HEK293 (cell line): ENCODE results near the gene CBX2.

Experiments used
- BCL6B ChIP-seq: fragments of 450-650 bp; formaldehyde crosslinking; IDR thresholded peaks from 2 replicates; pipeline ENCODE4 v1.5.1; 2017; ENCODE audit warnings: missing biosample characterization, missing genetic modification characterization
- EGR2 ChIP-seq: fragments of 450-650 bp; formaldehyde crosslinking; IDR thresholded peaks from 2 replicates; pipeline ENCODE4 v1.5.1; 2016; ENCODE audit warnings: low read depth, missing biosample characterization, missing genetic modification characterization
- FEZF1 ChIP-seq: fragments of 450-650 bp; formaldehyde crosslinking; IDR thresholded peaks from 2 replicates; pipeline ENCODE4 v1.5.1; 2016; ENCODE audit warnings: missing biosample characterization, missing genetic modification characterization
- GFI1B ChIP-seq: fragments of 450-650 bp; formaldehyde crosslinking; IDR thresholded peaks from 2 replicates; pipeline ENCODE4 v1.5.1; 2016; ENCODE audit warnings: missing biosample characterization, missing genetic modification characterization
- GLI2 ChIP-seq: fragments of 450-650 bp; formaldehyde crosslinking; IDR thresholded peaks from 2 replicates; pipeline ENCODE4; 2017; ENCODE audit warnings: missing biosample characterization, missing genetic modification characterization, low read depth, borderline replicate concordance
- HOXA7 ChIP-seq: sonication (generic); formaldehyde crosslinking; IDR thresholded peaks from 2 replicates; pipeline ENCODE4 v1.8.1; 2022; ENCODE audit warnings: missing genetic modification reagents, borderline replicate concordance
- KLF16 ChIP-seq: fragments of 450-650 bp; formaldehyde crosslinking; IDR thresholded peaks from 2 replicates; pipeline ENCODE4 v1.5.1; 2017; ENCODE audit warnings: missing biosample characterization, missing genetic modification characterization
- KLF17 ChIP-seq: fragments of 450-650 bp; formaldehyde crosslinking; IDR thresholded peaks from 2 replicates; pipeline ENCODE4 v1.5.1; 2016; ENCODE audit warnings: missing biosample characterization, missing genetic modification characterization
- PBX3 ChIP-seq: sonication (generic); formaldehyde crosslinking; IDR thresholded peaks from 2 replicates; pipeline ENCODE4 v1.8.1; 2022; ENCODE audit warnings: mild to moderate bottlenecking, moderate library complexity, missing genetic modification reagents
- PRDM1 ChIP-seq: fragments of 450-650 bp; formaldehyde crosslinking; IDR thresholded peaks from 2 replicates; pipeline ENCODE4; 2016; ENCODE audit warnings: missing biosample characterization, missing genetic modification characterization
- PRDM6 ChIP-seq: fragments of 450-650 bp; formaldehyde crosslinking; IDR thresholded peaks from 2 replicates; pipeline ENCODE4 v1.5.1; 2017; ENCODE audit warnings: missing biosample characterization, missing genetic modification characterization
- REST ChIP-seq: fragments of 450-650 bp; formaldehyde crosslinking; IDR thresholded peaks from 2 replicates; pipeline ENCODE4 v1.5.1; 2016; ENCODE audit warnings: missing biosample characterization, missing genetic modification characterization
- TCF7L2 ChIP-seq: IDR thresholded peaks from 2 replicates; pipeline ENCODE4 v1.6.1; 2011; ENCODE audit warnings: low read depth, mild to moderate bottlenecking, inconsistent platforms, low read length, moderate library complexity, borderline replicate concordance
- ZBTB6 ChIP-seq: fragments of 450-650 bp; formaldehyde crosslinking; IDR thresholded peaks from 2 replicates; pipeline ENCODE4 v1.5.1; 2017; ENCODE audit warnings: missing biosample characterization, missing genetic modification characterization
- ZNF10 ChIP-seq: fragments of 450-650 bp; formaldehyde crosslinking; IDR thresholded peaks from 2 replicates; pipeline ENCODE4 v1.5.1; 2017; ENCODE audit warnings: missing biosample characterization, missing genetic modification characterization
- ZNF114 ChIP-seq: fragments of 450-650 bp; formaldehyde crosslinking; IDR thresholded peaks from 2 replicates; pipeline ENCODE4 v1.5.0; 2017; ENCODE audit warnings: missing biosample characterization, missing genetic modification characterization
- ZNF121 ChIP-seq: fragments of 450-650 bp; formaldehyde crosslinking; IDR thresholded peaks from 2 replicates; pipeline ENCODE4 v1.5.1; 2016; ENCODE audit warnings: missing biosample characterization, missing genetic modification characterization
- ZNF133 ChIP-seq: fragments of 450-650 bp; formaldehyde crosslinking; IDR thresholded peaks from 2 replicates; pipeline ENCODE4 v1.5.1; 2016; ENCODE audit warnings: missing biosample characterization, missing genetic modification characterization
- ZNF155 ChIP-seq: fragments of 450-650 bp; formaldehyde crosslinking; IDR thresholded peaks from 2 replicates; pipeline ENCODE4 v1.5.1; 2016; ENCODE audit warnings: missing biosample characterization, missing genetic modification characterization
- ZNF223 ChIP-seq: fragments of 450-650 bp; formaldehyde crosslinking; IDR thresholded peaks from 2 replicates; pipeline ENCODE4 v1.5.1; 2016; ENCODE audit warnings: missing biosample characterization, missing genetic modification characterization
- ZNF248 ChIP-seq: fragments of 450-650 bp; formaldehyde crosslinking; IDR thresholded peaks from 2 replicates; pipeline ENCODE4 v1.5.1; 2017; ENCODE audit warnings: missing biosample characterization, missing genetic modification characterization
- ZNF311 ChIP-seq: fragments of 450-650 bp; formaldehyde crosslinking; IDR thresholded peaks from 2 replicates; pipeline ENCODE4 v1.5.1; 2017; ENCODE audit warnings: missing biosample characterization, missing genetic modification characterization, borderline replicate concordance
- ZNF335 ChIP-seq: fragments of 450-650 bp; formaldehyde crosslinking; conservative IDR thresholded peaks from 2 replicates; pipeline ENCODE4 v1.5.1; 2016; ENCODE audit warnings: missing biosample characterization, missing genetic modification characterization
- ZNF37A ChIP-seq: fragments of 450-650 bp; IDR thresholded peaks from 2 replicates; pipeline ENCODE4 v1.5.1; 2018; ENCODE audit warnings: missing biosample characterization, missing genetic modification characterization
- ZNF558 ChIP-seq: fragments of 450-650 bp; formaldehyde crosslinking; IDR thresholded peaks from 2 replicates; pipeline ENCODE4 v1.5.1; 2016; ENCODE audit warnings: missing biosample characterization, missing genetic modification characterization
- ZNF654 ChIP-seq: fragments of 450-650 bp; formaldehyde crosslinking; IDR thresholded peaks from 2 replicates; pipeline ENCODE4 v1.5.1; 2016; ENCODE audit warnings: low read depth, missing biosample characterization, missing genetic modification characterization
- ZNF777 ChIP-seq: fragments of 450-650 bp; formaldehyde crosslinking; IDR thresholded peaks from 2 replicates; pipeline ENCODE4 v1.5.1; 2017; ENCODE audit warnings: missing biosample characterization, missing genetic modification characterization, borderline replicate concordance
- ZNF791 ChIP-seq: fragments of 450-650 bp; formaldehyde crosslinking; IDR thresholded peaks from 2 replicates; pipeline ENCODE4 v1.5.1; 2016; ENCODE audit warnings: missing biosample characterization, missing genetic modification characterization
- ZNF792 ChIP-seq: fragments of 450-650 bp; formaldehyde crosslinking; IDR thresholded peaks from 2 replicates; pipeline ENCODE4 v1.5.1; 2016; ENCODE audit warnings: missing biosample characterization, missing genetic modification characterization
- ZNF843 ChIP-seq: fragments of 450-650 bp; formaldehyde crosslinking; IDR thresholded peaks from 2 replicates; pipeline ENCODE4 v1.5.1; 2016; ENCODE audit warnings: missing biosample characterization, missing genetic modification characterization
- ZSCAN23 ChIP-seq: fragments of 450-650 bp; formaldehyde crosslinking; IDR thresholded peaks from 2 replicates; pipeline ENCODE4 v1.5.1; 2016; ENCODE audit warnings: missing biosample characterization, missing genetic modification characterization

CBX2 gene

GRCh38 chr17:79801156-79802038 is 23.4 kb downstream of the CBX2 start (continued):
- TF ChIP-seq ZBTB6 (tag by site-specific recombination) (peak; percentile 21; the same call in 1 of the 2 replicates), ZSCAN23 (tag by site-specific recombination) (0 out of 2 replicates have a peak, but pooled peaks have one; percentile 9), ZNF133 (tag by site-specific recombination) (no peak), ZNF311 (tag by site-specific recombination) (no peak), ZNF248 (no peak), ZNF10 (tag by site-specific recombination) (no peak), GFI1B (no peak), ZNF155 (tag by site-specific recombination) (no peak), ZNF37A (tag by site-specific recombination) (no peak), ZNF558 (tag by site-specific recombination) (no peak), ZNF223 (tag by site-specific recombination) (no peak), GLI2 (tag by site-specific recombination) (no peak), PRDM6 (tag by site-specific recombination) (no peak), PRDM1 (tag by site-specific recombination) (peak; percentile 72), FEZF1 (tag by site-specific recombination) (peak; percentile 96), KLF16 (tag by site-specific recombination) (0 out of 2 replicates have a peak, but pooled peaks have one; percentile 25), ZNF654 (no peak), ZNF791 (tag by site-specific recombination) (no peak), ZNF777 (tag by site-specific recombination) (no peak), BCL6B (tag by site-specific recombination) (no peak), REST (tag by site-specific recombination) (no peak), HOXA7 (CRISPR knock-in tag) (no peak), ZNF843 (tag by site-specific recombination) (0 out of 2 replicates have a peak, but pooled peaks have one; percentile 27), EGR2 (tag by site-specific recombination) (no peak), ZNF114 (tag by site-specific recombination) (no peak), KLF17 (tag by site-specific recombination) (peak; percentile 86), ZNF792 (tag by site-specific recombination) (no peak), TCF7L2 (no peak), ZNF121 (no peak), ZNF335 (peak; percentile 99), PBX3 (no peak)
